Endometrial microvascular endothelial cells (primary cell): Measurements from ENCODE around the gene IPPK. TPM values are rescaled to one million over a fixed set of nuclear protein-coding genes. Genes with fewer than 3 reads are reported as not detected.

Experiments used
- in situ Hi-C: cut with HindIII; loops from 2 replicates; pipeline ENCODE4 v1.10.0; 2017; ENCODE audit warnings: low sequenced_read_pairs, low pct_unique_long_range_greater_than_20kb; ENCODE audit errors: inconsistent ontology term
- total RNA-seq: library from RNA; depleted of rRNA; stranded (reverse); fragments of >200 nt; gene quantifications from one replicate; pipeline ENCODE4 v1.2.3, GENCODE V29; 2015; ENCODE audit errors: inconsistent ontology term

The IPPK gene, protein sequence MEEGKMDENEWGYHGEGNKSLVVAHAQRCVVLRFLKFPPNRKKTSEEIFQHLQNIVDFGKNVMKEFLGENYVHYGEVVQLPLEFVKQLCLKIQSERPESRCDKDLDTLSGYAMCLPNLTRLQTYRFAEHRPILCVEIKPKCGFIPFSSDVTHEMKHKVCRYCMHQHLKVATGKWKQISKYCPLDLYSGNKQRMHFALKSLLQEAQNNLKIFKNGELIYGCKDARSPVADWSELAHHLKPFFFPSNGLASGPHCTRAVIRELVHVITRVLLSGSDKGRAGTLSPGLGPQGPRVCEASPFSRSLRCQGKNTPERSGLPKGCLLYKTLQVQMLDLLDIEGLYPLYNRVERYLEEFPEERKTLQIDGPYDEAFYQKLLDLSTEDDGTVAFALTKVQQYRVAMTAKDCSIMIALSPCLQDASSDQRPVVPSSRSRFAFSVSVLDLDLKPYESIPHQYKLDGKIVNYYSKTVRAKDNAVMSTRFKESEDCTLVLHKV
- 21.2 TPM for total RNA-seq

DNA sequence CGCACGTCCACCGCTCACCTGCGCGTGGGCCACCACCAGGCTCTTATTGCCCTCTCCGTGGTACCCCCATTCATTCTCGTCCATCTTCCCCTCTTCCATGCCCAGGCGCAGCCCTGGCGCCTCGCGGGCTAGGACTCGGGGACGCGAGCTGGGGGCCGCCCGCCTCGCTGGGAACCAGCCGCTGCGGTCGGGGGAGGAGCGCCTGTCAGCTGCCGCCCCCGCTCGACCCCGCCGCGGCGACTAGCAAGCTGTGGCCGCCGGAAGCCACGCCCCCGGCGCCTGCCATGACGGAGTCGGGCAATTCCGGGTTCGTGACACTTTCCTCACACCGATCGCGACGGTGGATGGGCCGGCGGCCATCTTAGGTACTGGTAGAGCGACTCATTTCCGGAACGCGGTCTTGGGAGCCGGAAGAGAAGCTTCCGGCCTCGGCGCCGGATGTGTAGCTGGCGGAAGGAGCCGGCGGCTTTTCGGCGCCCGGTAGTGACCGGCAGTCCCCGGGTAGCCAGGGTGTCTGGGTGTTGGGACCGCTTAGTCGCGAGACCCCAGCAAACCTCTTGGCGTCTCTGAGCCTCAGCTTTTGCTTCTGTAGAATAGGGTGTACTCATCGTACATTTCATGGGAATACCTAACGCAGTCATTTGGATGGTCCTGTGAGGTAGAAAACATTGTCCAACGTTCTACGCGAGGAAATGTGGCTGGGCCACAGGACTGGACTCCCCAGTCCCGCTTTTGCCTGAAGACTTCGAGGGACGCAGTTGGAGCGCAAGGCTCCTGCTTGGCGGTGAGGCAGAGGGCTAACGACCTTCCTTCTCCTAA is at the start of gene IPPK:
TSS of gene IPPK (minus strand) at position 242 of the 819 bp plus-strand sequence. CDS start at position 99, 143 bp downstream.
- in situ Hi-C loops = no loop called here

- in situ Hi-C loops = no loop called here
These were observed 49.2 kb upstream of the IPPK start for GRCh38 chr9:92719028-92719647.

- in situ Hi-C loops = no loop called here
These were observed 48.4 kb upstream of the IPPK start for GRCh38 chr9:92718086-92719001.

GRCh38 chr9:92717201-92718085 is 47.5 kb upstream of the IPPK start:
- in situ Hi-C loops = no loop called here

GRCh38 chr9:92716557-92716956 is 46.6 kb upstream of the IPPK start:
- in situ Hi-C loops = no loop called here

GRCh38 chr9:92715488-92716231 is 45.7 kb upstream of the IPPK start:
- in situ Hi-C loops = no loop called here

- in situ Hi-C loops = no loop called here
These were observed 45.0 kb upstream of the IPPK start for GRCh38 chr9:92714787-92715487.

DNA sequence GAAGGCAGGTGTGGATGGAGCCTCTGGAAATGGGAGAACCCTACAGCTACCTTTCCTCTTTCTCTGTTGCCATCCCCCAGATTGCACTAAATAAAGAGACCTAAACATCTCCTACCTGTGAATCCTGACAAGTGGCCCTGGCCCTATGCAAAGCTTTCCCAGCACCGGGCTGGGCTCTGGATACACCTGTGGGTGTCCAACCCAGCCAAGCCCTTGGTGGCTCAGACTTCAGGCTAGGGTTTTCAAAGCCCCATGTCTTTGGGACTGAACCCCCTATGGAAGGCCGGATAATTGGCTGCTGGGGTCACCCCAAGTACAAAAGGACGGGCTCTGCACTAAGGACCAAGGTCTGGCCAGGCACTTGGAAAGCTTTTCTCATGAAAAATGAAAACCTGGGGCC is 44.1 kb upstream of the IPPK start:
- in situ Hi-C loops = no loop called here

GRCh38 chr9:92713528-92713927 is 43.6 kb upstream of the IPPK start:
- in situ Hi-C loops = no loop called here

- in situ Hi-C loops = no loop called here
These were observed 42.8 kb upstream of the IPPK start for GRCh38 chr9:92712767-92713166.

DNA sequence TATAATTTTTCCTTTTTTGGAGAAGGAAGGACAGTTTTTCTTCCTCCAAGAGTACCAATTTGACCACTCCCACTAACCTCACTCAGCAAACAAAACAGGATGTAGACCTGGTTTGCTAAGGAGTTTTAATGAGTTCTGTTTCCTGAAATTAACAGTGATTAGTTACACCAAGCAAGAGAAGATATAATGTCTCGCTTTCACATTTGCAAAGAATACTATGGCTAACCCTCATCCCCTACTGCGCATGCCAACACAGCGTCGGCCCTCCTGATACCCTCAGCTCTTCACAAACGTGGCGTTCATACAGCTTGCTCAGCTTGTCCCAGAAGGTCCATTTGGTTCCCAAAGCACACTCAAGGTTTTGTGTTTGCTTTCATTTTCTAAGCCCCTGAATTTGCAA is 41.9 kb upstream of the IPPK start:
- in situ Hi-C loops = no loop called here

- in situ Hi-C loops = no loop called here
These were observed 41.2 kb upstream of the IPPK start for GRCh38 chr9:92711146-92711545.

DNA sequence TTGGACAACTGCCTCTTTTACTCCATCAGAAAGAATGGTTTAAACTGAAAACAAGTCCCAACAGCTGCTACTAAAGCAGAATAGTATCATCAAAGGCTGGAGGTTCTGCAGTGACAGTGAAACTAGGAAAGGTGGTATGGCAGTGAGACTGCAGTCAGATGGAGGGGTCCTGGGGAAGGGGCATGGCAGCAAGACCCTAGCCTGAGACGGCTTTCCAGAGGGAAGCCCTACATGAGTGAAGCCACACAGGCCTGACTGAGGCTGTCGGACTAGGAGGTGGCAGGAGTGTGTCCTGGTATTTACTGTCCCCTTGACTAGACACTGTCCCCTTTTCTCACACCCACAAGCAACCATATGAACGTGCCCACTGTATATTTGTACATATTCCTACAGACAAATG is 40.4 kb upstream of the IPPK start:
- in situ Hi-C loops = no loop called here

- in situ Hi-C loops = no loop called here
These were observed 40.0 kb upstream of the IPPK start for GRCh38 chr9:92709954-92710353.

GRCh38 chr9:92709240-92709639 is 39.3 kb upstream of the IPPK start:
- in situ Hi-C loops = no loop called here

DNA sequence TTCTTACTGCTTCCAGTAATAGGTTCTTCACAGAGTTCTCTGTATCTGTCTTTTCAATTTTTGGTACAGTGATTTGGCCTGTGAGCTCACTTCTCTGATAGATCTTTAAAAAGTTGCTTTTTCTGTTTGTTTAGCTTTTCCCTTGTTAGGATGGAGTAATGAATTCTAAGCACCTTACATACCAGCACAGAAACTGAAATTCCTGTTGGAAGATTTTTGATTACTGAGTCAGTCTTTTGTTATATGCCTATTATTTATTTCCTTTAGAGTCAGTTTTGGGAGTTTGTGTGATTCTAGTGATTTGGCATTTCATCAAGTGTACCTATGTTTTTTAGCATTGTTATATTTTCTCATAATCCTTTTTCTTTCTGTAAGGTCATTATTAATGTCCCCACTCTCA is 37.6 kb upstream of the IPPK start:
- in situ Hi-C loops = no loop called here
